NCI-H2171 (cell line): ENCODE results near the gene SH3D19.
"Not testable (repeated sequence)": the region's sequence is repeated elsewhere in the genome, so short reads cannot be mapped to it uniquely, and the experiment has no call there.

Experiments
- DNase-seq: peaks from one replicate; lab custom pipeline; 2025; lab: John Stamatoyannopoulos, UW

The SH3D19 gene

DNA sequence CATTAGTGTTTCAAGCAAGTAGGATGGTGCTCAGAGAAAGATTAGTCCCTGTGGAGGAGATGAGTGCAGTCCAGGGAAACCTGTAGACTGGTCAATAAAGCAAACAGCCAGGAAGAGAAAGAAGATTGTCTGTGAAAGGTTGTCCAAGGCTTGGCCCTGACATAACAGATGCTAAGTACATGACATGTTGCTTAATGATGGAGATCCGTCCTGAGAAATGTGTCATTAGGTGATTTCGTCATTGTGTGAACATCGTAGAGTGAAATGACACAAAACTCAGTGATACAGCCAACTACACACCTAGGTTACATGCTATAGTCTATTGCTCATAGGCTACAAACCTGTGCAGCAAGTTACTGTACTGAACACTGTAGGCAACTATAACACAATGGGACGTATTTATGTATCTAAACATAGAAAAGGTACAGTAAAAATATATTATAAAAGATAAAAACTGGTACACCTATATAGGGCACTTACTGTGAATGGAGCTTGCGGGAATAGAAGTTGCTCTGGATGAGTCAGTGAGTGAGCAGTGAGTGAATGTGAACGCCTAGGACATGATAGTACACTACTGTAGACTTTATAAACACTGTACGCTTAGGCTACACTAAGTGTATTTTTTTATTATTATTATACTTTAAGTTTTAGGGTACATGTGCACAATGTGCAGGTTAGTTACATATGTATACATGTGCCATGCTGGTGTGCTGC, 57.4 kb downstream of the SH3D19 start:
- DNase-seq, result no peak

DNA sequence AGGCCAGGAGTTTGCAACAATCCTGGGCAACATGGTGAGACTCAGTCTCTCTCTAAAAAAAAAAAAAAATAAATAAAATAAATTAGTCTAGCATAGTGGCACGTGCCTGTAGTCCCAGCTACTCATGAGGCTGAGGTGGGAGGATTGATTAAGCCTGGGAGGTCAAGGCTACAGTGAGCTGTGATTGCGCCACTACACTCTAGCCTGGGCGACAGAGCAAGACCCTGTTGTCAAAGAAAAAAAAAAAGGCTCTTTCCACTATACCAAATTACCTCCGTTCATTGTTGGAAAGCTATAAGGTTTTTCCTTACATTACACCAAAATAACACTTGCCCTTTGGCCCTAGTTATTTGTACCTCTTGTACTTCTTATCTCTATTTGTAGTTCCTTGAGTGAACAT, 58.3 kb downstream of the SH3D19 start:
- no peak for DNase-seq

DNA sequence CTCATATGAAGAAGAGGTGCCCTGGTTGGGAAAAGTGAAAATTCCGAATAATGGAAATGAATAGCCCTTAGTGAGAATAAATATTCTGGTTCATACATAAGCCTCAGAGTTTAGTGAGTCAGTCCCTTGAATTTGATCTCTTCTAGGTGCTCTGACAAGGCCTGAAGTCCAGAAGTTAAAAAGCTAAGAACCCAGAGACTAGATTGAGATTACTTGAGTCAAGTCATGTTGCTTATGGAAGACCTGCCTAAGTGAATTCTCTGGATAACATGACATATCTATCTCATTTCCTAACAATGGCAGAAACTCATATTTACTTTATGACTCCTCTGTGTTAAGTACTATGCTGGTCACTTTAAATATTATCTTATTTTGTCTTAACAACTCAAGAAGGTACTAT, 58.9 kb downstream of the SH3D19 start:
- no peak for DNase-seq

DNA sequence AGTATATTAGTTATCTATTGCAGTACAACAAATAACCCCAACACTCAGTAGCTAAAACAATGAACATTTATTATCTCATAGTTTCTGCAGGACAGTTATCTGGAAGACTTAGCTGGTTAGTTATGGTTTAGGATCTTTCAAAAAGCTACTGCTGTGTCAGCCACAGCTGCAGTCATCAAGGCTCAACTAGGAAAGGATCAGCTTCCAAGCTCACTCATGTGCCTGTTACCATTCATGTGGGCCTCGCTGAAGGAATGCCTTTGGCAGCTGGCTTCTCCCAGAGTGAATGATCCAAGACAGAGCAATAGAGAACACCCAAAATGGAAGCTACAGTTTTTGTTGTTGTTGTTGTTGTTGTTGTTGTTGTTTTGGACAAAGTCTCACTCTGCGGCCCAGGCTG, 62.0 kb downstream of the SH3D19 start:
- no peak for DNase-seq

DNA sequence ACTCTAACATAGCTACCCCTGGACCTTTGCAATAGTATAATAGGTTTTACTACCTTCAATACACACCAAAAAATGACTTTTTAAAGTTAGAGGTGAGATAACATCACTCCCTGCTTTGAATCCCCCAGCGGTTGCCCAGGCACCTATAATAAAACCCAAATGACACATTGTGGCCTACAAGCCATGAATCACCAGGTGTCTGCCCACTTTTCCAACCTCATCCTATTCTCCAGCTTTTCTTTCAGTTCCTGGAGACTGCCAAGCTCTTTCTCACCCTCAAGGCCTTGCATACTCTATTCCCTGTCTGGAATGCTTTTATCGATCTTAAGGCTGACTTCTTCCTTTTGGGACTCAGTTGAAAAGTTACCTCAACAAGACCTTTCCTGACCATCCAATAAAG, 64.9 kb downstream of the SH3D19 start:
- no peak for DNase-seq

DNA sequence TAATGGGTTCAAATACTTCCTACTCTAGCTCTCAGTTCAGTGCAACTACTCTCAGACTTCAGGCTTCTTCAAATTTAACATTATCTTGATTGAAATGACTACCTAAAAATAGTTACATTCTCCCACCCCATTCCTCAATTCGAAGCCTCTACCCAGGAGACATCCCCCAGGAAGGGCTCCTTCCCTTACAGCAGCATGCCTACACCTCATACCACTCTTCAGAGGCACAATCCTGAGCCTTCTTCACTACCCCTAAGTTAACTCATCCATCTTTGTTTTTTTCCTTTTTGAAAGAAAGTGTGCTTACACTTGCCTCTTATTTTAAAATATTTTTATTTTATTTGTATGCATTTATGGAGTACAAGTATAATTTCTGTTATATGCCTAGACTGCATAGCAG, 65.7 kb downstream of the SH3D19 start:
- DNase-seq, result no peak

DNA sequence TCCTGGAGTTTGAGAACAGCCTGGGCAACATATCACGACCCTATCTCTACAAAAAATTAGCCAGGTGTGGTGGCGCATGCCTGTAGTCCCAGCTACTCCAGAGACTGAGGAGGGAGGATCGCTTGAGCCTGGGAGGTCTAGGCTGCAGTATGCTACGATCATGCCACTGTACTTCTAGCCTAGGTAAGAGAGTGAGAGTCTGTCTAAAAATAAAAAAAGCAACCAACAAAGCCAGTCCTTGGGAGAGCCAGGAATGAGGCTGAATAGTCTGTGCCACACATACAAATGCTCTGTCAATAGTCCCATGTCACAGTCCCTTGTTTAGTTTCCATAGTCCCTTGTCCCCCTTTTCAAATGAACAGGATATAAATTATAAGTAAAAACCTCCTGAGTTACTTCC, 67.7 kb downstream of the SH3D19 start:
- DNase-seq, result no peak

DNA sequence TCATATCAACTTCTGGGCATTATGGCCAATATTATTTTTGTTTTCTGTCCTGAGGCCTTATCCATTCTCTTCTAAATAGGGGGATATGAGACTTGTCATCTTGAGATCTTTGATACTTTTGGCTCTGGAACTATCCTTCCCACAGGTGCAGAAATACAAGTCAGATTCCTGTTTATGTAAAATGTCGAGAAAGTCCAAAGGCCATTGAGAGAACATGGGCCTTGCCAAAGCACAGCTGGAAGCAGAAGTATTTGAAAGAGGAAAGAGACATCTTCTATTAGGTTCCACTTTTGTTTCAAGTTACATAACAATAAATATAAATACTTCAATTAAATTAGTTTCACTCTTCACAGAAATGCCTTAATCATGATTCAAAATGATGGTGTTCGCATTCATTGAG, 69.3 kb downstream of the SH3D19 start:
- DNase-seq, result no peak

DNA sequence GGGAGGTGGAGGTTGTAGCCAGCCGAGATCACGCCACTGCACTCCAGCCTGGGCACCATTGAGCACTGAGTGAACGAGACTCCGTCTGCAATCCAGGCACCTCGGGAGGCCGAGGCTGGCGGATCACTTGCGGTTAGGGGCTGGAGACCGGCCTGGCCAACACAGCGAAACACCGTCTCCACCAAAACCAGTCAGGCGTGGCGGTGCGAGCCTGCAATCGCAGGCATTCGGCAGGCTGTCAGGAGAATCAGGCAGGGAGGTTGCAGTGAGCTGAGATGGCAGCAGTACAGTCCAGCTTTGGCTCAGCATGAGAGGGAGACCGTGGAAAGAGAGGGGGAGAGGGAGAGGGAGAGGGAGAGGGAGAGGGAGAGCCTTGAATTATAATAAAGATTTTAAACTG, 69.7 kb downstream of the SH3D19 start:
- not testable (repeated sequence) for DNase-seq

DNA sequence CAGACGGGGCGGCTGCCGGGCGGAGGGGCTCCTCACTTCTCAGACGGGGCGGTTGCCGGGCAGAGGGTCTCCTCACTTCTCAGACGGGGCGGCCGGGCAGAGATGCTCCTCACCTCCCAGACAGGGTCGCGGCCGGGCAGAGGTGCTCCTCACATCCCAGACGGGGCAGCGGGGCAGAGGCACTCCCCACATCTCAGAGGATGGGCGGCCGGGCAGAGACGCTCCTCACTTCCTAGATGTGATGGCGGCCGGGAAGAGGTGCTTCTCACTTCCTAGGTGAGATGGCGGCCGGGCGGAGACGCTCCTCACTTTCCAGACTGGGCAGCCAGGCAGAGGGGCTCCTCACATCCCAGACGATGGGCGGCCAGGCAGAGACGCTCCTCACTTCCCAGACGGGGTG, 70.2 kb downstream of the SH3D19 start:
- DNase-seq, result not testable (repeated sequence)

DNA sequence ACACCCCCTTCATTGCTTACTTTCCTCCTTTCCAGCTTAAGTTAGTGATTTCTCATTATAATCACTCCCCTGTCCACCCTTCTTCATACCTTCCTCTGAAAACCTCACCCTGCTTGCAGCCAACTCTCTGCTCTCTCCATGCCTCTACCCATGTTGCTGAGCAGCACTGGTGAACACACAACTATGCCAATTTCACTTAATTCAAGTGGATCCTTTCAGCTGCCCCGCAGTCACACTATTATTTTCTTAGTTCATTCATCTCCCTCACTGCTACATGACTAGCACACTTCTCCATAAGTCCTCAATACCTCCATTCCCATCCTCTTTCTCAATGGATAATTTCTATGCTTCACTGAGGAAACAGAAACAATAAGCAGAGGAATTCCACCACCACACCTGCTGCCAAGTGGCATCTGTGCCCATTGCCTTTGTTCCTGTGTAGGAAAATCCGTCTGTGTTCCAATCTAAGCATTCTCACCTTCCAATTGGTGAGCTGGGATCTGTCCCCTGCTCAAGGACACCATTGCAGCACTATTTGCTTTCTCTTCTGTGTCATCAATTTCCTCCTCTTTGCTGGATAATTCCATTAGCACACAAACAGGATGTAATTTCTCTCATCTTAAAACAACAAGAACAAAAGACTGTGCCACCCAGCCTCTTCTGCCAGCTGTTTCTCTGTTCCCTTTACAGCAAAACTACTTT, 73.7 kb downstream of the SH3D19 start:
- no peak for DNase-seq

DNA sequence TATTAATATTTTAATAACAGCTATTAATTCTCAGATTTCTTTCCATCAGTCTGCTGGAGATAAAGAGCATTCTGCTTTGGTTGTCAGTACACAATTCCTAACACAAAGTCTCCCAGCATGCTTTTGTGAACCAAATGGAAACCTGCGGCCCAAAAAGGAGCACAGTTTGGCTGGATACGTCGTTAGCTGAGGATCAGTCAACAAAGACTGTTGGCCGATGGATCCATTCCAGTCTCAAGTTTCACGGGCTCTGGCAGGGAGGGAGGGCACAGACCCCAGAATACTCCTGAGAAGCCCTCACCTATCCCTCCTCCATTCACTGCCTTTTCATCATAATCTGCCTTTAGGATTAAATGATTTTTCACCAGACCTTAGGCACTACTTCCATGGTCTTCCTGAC, 74.7 kb downstream of the SH3D19 start:
- DNase-seq, result no peak

DNA sequence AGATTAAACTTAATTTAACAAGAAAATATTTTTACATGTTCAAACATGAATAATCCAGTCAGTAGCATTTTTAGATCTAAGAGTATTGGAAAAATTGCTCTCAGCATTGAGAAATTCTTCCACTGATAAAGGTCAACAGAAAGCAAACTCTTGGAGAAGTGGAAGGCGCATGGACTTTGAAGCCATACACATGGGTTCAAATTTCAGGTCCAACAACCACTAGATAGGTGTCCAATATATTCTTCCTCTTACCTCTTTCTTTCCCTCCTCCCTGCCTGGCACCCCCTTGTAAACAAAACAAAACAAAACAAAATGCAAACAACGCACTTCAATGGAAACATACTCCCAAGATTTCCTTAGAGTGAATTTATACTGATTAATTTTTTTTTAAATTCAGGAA, 76.9 kb downstream of the SH3D19 start:
- no peak for DNase-seq

DNA sequence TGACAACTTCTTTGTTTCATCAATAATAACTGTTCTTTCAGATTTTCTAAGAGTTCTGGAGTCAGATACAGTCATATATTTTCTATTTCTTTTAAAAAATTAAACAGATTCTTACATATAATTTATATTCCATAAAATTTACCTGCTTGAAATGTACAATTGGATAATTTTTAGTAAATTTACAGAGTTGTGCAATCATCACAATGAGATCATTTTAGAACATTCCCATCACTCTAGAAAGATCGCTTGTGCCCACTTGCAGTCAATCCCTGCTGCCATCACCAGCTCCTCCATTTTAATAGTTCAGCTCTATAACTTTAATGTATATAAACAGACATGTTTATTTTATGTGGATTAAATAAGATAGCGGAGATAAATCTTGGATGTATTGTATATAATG, 78.0 kb downstream of the SH3D19 start:
- DNase-seq, result no peak

DNA sequence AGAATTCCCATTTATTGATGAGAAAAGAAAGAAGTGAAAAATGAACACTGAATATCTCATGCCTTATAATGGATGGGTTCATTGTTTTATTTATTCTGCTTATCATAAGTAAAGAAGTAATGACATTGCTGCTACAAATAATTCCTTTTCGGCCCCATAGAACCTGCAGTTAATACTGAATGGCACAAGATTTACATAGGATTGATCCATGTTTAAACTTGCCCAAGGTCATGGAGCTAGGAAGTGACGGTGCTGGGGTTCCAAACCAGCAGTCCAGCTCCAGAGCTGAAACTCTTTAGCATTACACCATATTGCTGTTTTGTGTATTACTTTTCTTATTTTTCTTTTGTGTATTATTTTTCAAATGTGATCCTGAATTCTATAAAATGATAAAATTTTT, 78.7 kb downstream of the SH3D19 start:
- no peak for DNase-seq

DNA sequence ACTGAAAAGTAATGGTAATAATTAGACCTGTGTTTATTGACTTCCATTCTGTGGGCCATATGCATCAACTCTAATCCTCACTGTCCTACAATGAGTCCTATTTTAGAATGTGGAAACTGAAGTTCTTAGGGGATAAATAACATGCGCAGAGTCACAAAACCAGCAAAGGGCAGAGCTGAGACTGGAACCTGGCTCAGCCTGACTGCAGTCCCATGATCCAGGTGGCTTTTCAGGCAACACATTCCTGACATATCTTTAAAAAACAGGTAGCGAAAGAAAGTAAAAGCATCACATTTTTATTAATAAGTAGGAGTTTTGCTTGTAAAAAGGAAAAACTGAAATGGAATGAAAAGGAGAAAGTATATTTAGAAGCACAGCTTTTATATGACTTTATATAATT, 83.1 kb downstream of the SH3D19 start:
- no peak for DNase-seq

DNA sequence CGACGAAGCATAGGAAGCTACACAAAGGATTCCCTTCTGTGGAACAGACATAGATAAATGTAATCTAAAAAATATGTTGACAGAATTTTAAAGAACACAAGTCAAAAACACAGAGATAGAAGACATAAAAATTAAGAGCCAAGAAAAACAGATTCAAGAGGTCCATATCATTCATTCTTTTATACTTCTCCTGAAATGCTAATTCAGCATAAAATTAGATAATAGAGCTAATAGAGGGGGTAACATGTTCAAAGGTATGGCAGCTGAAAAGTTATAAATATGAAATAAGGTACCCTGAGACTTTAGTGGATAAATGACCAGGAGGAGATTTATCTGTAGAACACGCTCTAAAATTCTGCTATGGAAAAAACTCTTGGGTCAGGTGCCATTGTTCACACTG, 85.8 kb downstream of the SH3D19 start:
- no peak for DNase-seq

DNA sequence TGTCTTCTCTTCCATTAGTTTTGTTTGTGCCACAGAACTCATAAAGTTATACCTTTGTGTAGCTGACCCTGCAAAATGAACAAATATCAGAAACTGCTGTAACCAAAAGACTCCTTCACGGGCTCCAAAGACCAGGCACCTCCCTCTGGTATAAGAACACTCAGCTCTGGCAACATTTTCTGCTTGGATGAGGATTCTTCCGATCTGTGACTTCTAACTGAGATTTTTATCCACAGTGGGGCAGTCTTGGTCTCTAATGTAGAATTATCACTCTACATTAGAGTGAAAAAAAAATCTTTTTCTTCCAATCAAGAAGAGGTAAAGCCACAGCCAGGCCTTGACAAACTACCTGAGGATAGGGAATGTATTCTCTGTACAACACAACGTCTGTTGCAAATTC, 86.9 kb downstream of the SH3D19 start:
- peak; percentile 0 for DNase-seq

DNA sequence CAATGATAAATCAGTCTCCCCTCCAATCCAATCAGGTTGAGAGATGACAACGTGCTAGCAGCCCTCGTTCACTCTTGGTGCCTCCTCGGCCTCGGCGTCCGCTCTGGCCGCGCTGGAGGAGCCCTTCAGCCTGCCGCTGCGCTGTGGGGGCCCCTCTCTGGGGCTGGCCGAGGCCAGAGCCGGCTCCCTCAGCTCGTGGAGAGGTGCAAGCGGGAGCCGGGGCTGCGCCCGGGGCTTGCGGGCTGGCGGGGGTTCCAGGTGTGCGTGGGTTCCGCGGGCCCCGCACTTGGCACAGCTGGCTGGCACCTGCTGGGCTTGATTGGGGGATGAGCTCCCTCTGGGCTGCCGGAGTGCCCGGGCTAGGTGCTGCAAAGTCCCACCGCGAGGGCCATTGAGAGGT, 89.4 kb downstream of the SH3D19 start:
- no peak for DNase-seq

DNA sequence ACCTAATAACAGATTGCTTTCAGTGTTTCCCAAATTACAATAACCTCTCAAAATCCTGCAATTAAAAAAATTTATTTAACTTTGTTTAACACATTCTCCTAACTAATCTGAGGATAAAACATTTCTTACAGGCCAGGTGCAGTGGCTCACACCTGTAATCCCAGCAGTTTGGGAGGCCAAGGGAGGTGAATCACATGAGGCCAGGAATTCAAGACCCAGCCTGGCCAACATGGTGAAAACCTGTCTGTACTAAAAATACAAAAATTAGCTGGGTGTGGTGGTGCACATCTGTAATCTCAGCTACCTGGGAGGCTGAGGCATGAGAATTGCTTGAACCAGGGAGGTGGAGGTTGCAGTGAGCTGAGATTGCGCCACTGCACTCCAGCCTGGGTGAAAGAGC, 90.0 kb downstream of the SH3D19 start:
- DNase-seq, result not testable (repeated sequence)

DNA sequence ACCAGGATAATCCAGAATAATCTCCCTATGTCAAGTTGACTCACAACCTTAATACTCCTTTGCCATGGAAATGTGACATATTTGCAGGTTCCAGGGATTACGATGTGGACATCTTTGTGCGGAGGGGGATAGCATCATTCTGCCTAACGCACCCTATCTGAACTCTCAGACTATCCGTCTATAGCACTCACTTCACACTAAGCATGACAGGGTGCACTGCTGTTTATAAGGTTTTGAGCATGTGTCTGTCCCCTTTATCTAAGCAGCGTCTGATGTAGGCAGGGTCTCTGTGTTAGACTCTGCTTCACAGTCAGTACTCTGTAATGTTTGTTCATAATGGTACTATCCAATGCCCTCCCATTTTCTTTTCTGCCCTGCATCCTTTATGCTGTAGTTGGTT, 91.8 kb downstream of the SH3D19 start:
- DNase-seq, result no peak

DNA sequence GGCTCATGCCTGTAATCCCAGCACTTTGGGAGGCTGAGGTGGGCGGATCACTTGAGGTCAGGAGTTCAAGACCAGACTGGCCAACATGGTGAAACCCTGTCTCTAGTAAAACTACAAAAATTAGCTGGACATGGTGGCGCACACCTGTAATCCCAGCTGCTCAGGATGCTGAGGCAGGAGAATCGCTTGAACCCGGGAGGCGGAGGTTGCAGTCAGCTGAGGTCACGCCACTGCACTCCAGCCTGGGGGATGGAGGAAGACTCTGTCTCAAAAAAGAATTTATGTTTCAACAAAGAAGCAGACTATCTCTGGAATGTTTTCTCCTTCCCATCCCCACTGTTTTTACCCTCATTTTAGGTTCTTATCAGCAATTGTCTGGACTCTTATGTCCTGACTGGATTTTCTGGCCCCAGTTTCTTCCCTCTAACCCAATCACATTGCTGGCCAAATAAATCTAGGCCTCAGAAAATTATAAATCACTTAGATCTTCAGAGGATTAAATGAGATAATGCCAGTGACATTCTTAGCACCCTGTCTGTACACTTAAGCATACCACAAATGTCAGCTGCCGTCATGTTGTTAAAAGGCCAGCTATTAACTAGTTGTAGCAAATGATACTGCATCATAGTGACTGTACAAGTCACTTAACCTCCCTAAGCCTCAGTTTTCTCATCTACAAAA, 93.3 kb downstream of the SH3D19 start:
- DNase-seq, result no peak
